K562 (cell line): ENCODE data around the gene RAD21L1. TPM values are rescaled to one million over a fixed set of nuclear protein-coding genes. Genes with fewer than 3 reads are reported as not detected.

ENCODE experiments used
- ATAC-seq: fragments of 200-7000 bp; cut with Tn5 transposase; 3 replicates; pipeline ENCODE4 v1.9.1; 2020; ENCODE audit warnings: moderate library complexity
- BruUV-seq: library from RNA; stranded (reverse); fragments of 400-500 nt; replicated peaks from 2 replicates; lab custom pipeline; 2021; lab: Mats Ljungman, UMichigan
- CTCF ChIA-PET: fragments of 300-600 bp; formaldehyde crosslinking; extraction: SDS; loops from one replicate; lab custom pipeline; 2021; ENCODE audit warnings: low intra/inter-chr PET ratio; lab: Yijun Ruan, JAX
- POLR2A ChIA-PET: fragments of 300-600, 350-650 bp; sonication (Branson Sonifier 250); formaldehyde crosslinking; extraction: SDS; loops from one replicate; lab custom pipeline; 2021; ENCODE audit warnings: antibody characterized with exemption, inconsistent platforms; lab: Yijun Ruan, JAX
- DNase-seq, 4 experiments: peaks; one replicate each; pipeline versions ENCODE4 v3.0.0 to v3.0.0-alpha.2; 2011 to 2018; ENCODE audit warnings: low spot score in 3 of 4, mixed read lengths in 3 of 4; ENCODE audit errors: extremely low read depth in 1 of 4
- FAIRE-seq: peaks from 2 replicates; lab custom pipeline; 2011; peaks lifted over from hg19 to GRCh38; lab: Jason Lieb, UNC
- H2AFZ ChIP-seq: 2 replicates; pipeline ENCODE4 v1.6.0; 2011; ENCODE audit warnings: low read depth, low read length, control low read depth, inconsistent platforms
- H3K27ac ChIP-seq: fragments of 200-600 bp; 3 replicates; pipeline ENCODE4 v1.8.0; 2011; ENCODE audit warnings: low read depth, mild to moderate bottlenecking, control low read depth, inconsistent platforms, low read length, moderate library complexity, mixed read lengths; ENCODE audit errors: extremely low read depth
- H3K27me3 ChIP-seq, 2 experiments: fragments of 300-600 bp in 1 of 2; 2 replicates in 1 of 2; 3 replicates in 1 of 2; pipeline versions ENCODE4 v1.6.0 to v1.8.0; 2011; ENCODE audit warnings: inconsistent platforms in 2 of 2, low read length in 2 of 2, mild to moderate bottlenecking in 1 of 2, mixed read lengths in 1 of 2, moderate library complexity in 1 of 2; ENCODE audit not compliant: control insufficient read depth in 2 of 2, insufficient read depth in 2 of 2
- H3K36me3 ChIP-seq: fragments of 300-600 bp; 3 replicates; pipeline ENCODE4 v1.8.0; 2011; ENCODE audit warnings: mild to moderate bottlenecking, low read length, inconsistent platforms; ENCODE audit not compliant: control insufficient read depth, insufficient read depth
- H3K4me1 ChIP-seq, 2 experiments: fragments of 200-600 bp in 1 of 2; replicated peaks in 1 of 2; 2 replicates in 1 of 2; 3 replicates in 1 of 2; pipeline versions ENCODE4 v1.5.1 to v1.8.0; 2011; ENCODE audit warnings: inconsistent platforms in 2 of 2, low read length in 2 of 2, mild to moderate bottlenecking in 1 of 2, mixed read lengths in 1 of 2, moderate library complexity in 1 of 2; ENCODE audit not compliant: control insufficient read depth in 2 of 2, insufficient read depth in 2 of 2
- H3K4me2 ChIP-seq: 2 replicates; pipeline ENCODE4 v1.6.1; 2011; ENCODE audit warnings: low read length, control low read depth, inconsistent platforms, mixed read lengths; ENCODE audit not compliant: insufficient read depth
- H3K4me3 ChIP-seq: fragments of 200-600 bp; sonication (generic), shearing (Covaris generic); 2 replicates; pipeline ENCODE4 v1.5.1; 2016; ENCODE audit warnings: control low read depth, inconsistent platforms
- H3K79me2 ChIP-seq: fragments of 200-600 bp; 3 replicates; pipeline ENCODE4 v1.8.0; 2011; ENCODE audit warnings: low read length, inconsistent platforms; ENCODE audit not compliant: control insufficient read depth, insufficient read depth
- H3K9ac ChIP-seq, 2 experiments: 2 replicates each; pipeline versions ENCODE4 v1.6.0 to v1.6.1; 2011; ENCODE audit warnings: low read depth in 2 of 2, low read length in 2 of 2, control low read depth in 1 of 2, inconsistent platforms in 1 of 2, mild to moderate bottlenecking in 1 of 2, mixed read lengths in 1 of 2; ENCODE audit not compliant: insufficient read depth in 1 of 2
- H3K9me1 ChIP-seq: one replicate; pipeline ENCODE4 v1.6.0; 2011; ENCODE audit warnings: inconsistent platforms, mild to moderate bottlenecking, low read length, moderate library complexity; ENCODE audit not compliant: control insufficient read depth, insufficient read depth
- H3K9me3 ChIP-seq: replicated peaks from 2 replicates; pipeline ENCODE4 v1.5.1; 2011; ENCODE audit warnings: low read depth, low read length, inconsistent platforms; ENCODE audit not compliant: control insufficient read depth, insufficient read depth
- H4K20me1 ChIP-seq: replicated peaks from 2 replicates; pipeline ENCODE4 v1.6.1; 2011; ENCODE audit warnings: low read length, inconsistent platforms, mixed read lengths; ENCODE audit not compliant: control insufficient read depth, insufficient read depth
- KAT2B ChIP-seq: IDR thresholded peaks from one replicate; pipeline ENCODE4 v1.6.1; 2012; ENCODE audit warnings: low read depth, mild to moderate bottlenecking, control low read depth, inconsistent platforms, low read length, moderate library complexity
- NELFE ChIP-seq: IDR thresholded peaks from 2 replicates; pipeline ENCODE4 v1.6.1; 2011; ENCODE audit warnings: mild to moderate bottlenecking; ENCODE audit not compliant: insufficient read depth, insufficient read length
- PHF8 ChIP-seq: fragments of 200-600 bp; sonication (generic); IDR thresholded peaks from 2 replicates; pipeline ENCODE4 v1.6.1; 2012; ENCODE audit warnings: mixed run types, mild to moderate bottlenecking, inconsistent platforms, low read length, moderate library complexity, borderline replicate concordance
- POLR2AphosphoS2 ChIP-seq: IDR thresholded peaks from 2 replicates; pipeline ENCODE4 v1.6.1; 2012; ENCODE audit warnings: low read length, improper control_type of control experiment
- SRSF9 ChIP-seq: fragments of 200-400 bp; formaldehyde crosslinking; IDR thresholded peaks from 2 replicates; pipeline ENCODE4 v1.6.1; 2017; ENCODE audit warnings: low read depth, low read length, borderline replicate concordance
- SUPT5H ChIP-seq: fragments of 450-650 bp; IDR thresholded peaks from 2 replicates; pipeline ENCODE4 v1.6.1; 2016
- ZNF644 ChIP-seq: fragments of 200-800 bp; sonication (Bioruptor generic); IDR thresholded peaks from 2 replicates; pipeline ENCODE4 v1.6.1; 2016; ENCODE audit warnings: low read depth, missing genetic modification characterization, missing compliant biosample characterization
- WGBS: fragments of 100-300 bp; shearing (Covaris generic); methylation state at CpG from one replicate; pipeline ENCODE4 v1.1.6; 2016; ENCODE audit warnings: low coverage, mixed read lengths; ENCODE audit not compliant: insufficient coverage; ENCODE audit errors: missing lambda C conversion rate; 5-methylcytosine and 5-hydroxymethylcytosine counted together
- in situ Hi-C: fragments of 300-500 bp; cut with MboI; formaldehyde crosslinking; loops from 4 replicates; pipeline ENCODE4 v1.15.0; 2018; ENCODE audit warnings: inconsistent platforms, mixed read lengths
- intact Hi-C: fragments of 100-400 bp; cut with micrococcal nuclease; formaldehyde crosslinking; loops from 2 replicates; pipeline ENCODE4 v1.14.2; 2022
- polyA plus RNA-seq, 8 experiments: library from polyadenylated mRNA; depleted of rRNA in 4 of 8; stranded (reverse) in 5 of 8; unstranded in 3 of 8; fragments of >200 nt; fragmentation: Nextera tagmentation in 2 of 8; fragmentation: Illumina TruSeq in 1 of 8; extraction: Ambion mirVana in 2 of 8; extraction: Trizol in 1 of 8; gene quantifications; 2 replicates each; pipeline versions ENCODE4 v1.2.1 to v1.2.3, GENCODE V29; 2011 to 2014; ENCODE audit warnings: inconsistent platforms in 1 of 8, missing spikeins in 1 of 8
- total RNA-seq, 7 experiments: library from RNA; depleted of rRNA in 6 of 7; stranded (reverse); fragments of >200 nt in 6 of 7; fragmentation: Illumina TruSeq in 2 of 7; extraction: Trizol in 2 of 7; gene quantifications; 2 replicates each; pipeline versions ENCODE4 v1.2.1 to v1.2.3, GENCODE V29; 2011 to 2021; ENCODE audit warnings: low replicate concordance in 1 of 7
- TF ChIP-seq, protein P1 (sequence below): fragments of 450-650 bp; IDR thresholded peaks from 2 replicates; pipeline ENCODE4 v1.6.1; 2017; ENCODE audit warnings: antibody characterized with exemption, mild to moderate bottlenecking
- TF ChIP-seq, protein P2 (sequence below), 3 experiments: IDR thresholded peaks in 2 of 3; conservative IDR thresholded peaks in 1 of 3; 2 replicates each; pipeline ENCODE4 v1.5.1; 2011 to 2012; ENCODE audit warnings: low read length in 3 of 3, mild to moderate bottlenecking in 3 of 3, control low read depth in 2 of 3, improper control_type of control experiment in 1 of 3, inconsistent platforms in 1 of 3, low read depth in 1 of 3, mixed read lengths in 1 of 3, moderate library complexity in 1 of 3; ENCODE audit not compliant: insufficient read depth in 2 of 3

Gene RAD21L1
- total and polyA plus RNA-seq, 9 of the 15 experiments (the other 6 are each of a cell fraction or from before 2014, with no cell fraction given), result 0.17 to 1.7 (median 0.45) TPM; not detected in 1

DNA sequence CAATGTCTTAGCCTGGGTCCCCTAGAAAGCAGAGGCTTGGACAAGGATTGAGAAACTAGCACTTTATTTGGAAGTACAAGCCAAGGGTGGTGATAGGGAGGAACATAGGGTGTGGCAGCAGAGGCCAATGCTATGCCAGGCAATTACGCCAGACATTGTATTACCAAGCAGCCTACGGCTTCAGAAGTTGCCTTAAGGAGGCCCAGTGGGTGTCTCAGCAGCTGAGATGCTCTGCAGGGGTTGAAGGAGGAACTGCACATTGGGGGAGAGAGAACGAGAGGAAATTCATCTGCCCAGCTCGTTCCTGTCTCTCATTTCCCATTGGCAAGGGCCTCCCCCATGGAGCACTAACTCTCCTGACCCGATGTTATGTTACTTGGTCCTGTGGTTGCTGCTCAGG is 21.7 kb upstream of the RAD21L1 start:
- Histone ChIP-seq H3K4me1 (peaks cover 4% of the 10 kb centered on the region in 2 experiments; a peak in 2 of 5 replicates), H3K9me3 (no peaks in the 10 kb centered on the region), H3K27ac (no peak overlapping the region), H3K27me3 (no peaks in the 10 kb centered on the region), H2AFZ (no peak overlapping the region), H3K9me1 (no peaks in the 10 kb centered on the region), H3K79me2 (no peaks in the 10 kb centered on the region), H3K4me2 (no peak overlapping the region), H3K36me3 (no peaks in the 10 kb centered on the region), H4K20me1 (no peaks in the 10 kb centered on the region), H3K9ac (no peak overlapping the region), H3K4me3 (no peak overlapping the region)
- FAIRE-seq, result no peak
- POLR2A ChIA-PET, result interaction anchor here (0.6 to 0.7 kb wide), 2 partner anchors 8 to 368 kb away, joined by 3 read pairs; no protein-coding TSS in a partner anchor
- intact Hi-C loops, result no loop called here
- BruUV-seq, result no TSS peak
- in situ Hi-C loops, result no loop called here
- WGBS, result 78% methylated on average over 5 of the region's 5 CpGs
- DNase-seq, result no peak
- ATAC-seq, result no peak
- CTCF ChIA-PET, result no interaction called here
- TF ChIP-seq ZNF644, result no peak
- TF ChIP-seq POLR2AphosphoS2, result no peak
- TF ChIP-seq, protein P1, sequence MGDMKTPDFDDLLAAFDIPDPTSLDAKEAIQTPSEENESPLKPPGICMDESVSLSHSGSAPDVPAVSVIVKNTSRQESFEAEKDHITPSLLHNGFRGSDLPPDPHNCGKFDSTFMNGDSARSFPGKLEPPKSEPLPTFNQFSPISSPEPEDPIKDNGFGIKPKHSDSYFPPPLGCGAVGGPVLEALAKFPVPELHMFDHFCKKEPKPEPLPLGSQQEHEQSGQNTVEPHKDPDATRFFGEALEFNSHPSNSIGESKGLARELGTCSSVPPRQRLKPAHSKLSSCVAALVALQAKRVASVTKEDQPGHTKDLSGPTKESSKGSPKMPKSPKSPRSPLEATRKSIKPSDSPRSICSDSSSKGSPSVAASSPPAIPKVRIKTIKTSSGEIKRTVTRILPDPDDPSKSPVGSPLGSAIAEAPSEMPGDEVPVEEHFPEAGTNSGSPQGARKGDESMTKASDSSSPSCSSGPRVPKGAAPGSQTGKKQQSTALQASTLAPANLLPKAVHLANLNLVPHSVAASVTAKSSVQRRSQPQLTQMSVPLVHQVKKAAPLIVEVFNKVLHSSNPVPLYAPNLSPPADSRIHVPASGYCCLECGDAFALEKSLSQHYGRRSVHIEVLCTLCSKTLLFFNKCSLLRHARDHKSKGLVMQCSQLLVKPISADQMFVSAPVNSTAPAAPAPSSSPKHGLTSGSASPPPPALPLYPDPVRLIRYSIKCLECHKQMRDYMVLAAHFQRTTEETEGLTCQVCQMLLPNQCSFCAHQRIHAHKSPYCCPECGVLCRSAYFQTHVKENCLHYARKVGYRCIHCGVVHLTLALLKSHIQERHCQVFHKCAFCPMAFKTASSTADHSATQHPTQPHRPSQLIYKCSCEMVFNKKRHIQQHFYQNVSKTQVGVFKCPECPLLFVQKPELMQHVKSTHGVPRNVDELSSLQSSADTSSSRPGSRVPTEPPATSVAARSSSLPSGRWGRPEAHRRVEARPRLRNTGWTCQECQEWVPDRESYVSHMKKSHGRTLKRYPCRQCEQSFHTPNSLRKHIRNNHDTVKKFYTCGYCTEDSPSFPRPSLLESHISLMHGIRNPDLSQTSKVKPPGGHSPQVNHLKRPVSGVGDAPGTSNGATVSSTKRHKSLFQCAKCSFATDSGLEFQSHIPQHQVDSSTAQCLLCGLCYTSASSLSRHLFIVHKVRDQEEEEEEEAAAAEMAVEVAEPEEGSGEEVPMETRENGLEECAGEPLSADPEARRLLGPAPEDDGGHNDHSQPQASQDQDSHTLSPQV, result no peak
- TF ChIP-seq, protein P2, sequence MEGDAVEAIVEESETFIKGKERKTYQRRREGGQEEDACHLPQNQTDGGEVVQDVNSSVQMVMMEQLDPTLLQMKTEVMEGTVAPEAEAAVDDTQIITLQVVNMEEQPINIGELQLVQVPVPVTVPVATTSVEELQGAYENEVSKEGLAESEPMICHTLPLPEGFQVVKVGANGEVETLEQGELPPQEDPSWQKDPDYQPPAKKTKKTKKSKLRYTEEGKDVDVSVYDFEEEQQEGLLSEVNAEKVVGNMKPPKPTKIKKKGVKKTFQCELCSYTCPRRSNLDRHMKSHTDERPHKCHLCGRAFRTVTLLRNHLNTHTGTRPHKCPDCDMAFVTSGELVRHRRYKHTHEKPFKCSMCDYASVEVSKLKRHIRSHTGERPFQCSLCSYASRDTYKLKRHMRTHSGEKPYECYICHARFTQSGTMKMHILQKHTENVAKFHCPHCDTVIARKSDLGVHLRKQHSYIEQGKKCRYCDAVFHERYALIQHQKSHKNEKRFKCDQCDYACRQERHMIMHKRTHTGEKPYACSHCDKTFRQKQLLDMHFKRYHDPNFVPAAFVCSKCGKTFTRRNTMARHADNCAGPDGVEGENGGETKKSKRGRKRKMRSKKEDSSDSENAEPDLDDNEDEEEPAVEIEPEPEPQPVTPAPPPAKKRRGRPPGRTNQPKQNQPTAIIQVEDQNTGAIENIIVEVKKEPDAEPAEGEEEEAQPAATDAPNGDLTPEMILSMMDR (IDR thresholded peaks at IDR 0.05 in 2 of 3, conservative IDR thresholded peaks at IDR 0.05 in 1 of 3; ENCODE audit: insufficient read depth in 2 of 3, low read depth in 1 of 3, low read length in 3 of 3), result no peak
- TF ChIP-seq SRSF9, result no peak
- no peak for TF ChIP-seq KAT2B
- no peak for TF ChIP-seq PHF8
- no peak for TF ChIP-seq NELFE
- TF ChIP-seq SUPT5H, result no peak
